HT1080 (cell line): ENCODE data around the gene TYROBP. TPM values are rescaled to one million over a fixed set of nuclear protein-coding genes. Genes with fewer than 3 reads are reported as not detected.
"Not testable (repeated sequence)": the region's sequence is repeated elsewhere in the genome, so short reads cannot be mapped to it uniquely, and the experiment has no call there.

Experiments
- DNase-seq: peaks from one replicate; pipeline ENCODE4 v3.0.0-alpha.2; 2015; ENCODE audit warnings: low read depth
- total RNA-seq: library from RNA; depleted of rRNA; stranded (reverse); fragments of >200 nt; shearing (Covaris generic); gene quantifications from 2 replicates; pipeline ENCODE4 v1.2.3, GENCODE V29; 2014

The TYROBP gene
- total RNA-seq, 1 experiment from 2014 or later: not detected

- DNase-seq: no peak
Measured at GRCh38 chr19:35932291-35932936, 24.3 kb upstream of the TYROBP start.

DNA sequence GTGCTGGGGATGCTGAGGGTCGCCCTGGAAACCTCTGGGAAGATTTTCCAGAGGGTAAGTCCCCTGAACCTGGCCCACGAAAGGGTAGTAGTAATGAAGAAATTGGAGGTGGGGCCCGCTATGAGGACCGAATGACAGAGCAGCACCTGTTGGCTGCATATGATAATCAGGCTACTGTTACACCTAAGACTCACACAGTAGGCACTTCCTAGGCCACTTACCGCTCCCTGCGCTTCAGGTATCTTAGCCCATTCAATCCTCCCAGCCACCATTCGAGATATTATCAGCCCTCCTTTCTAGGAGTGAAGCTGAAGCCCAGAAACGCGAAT is 23.7 kb upstream of the TYROBP start:
- DNase-seq: no peak

GRCh38 chr19:35931161-35931873 is 23.2 kb upstream of the TYROBP start:
- DNase-seq: peak; percentile 100

GRCh38 chr19:35929876-35930275 is 21.8 kb upstream of the TYROBP start:
- DNase-seq: no peak

GRCh38 chr19:35928507-35928906 is 20.4 kb upstream of the TYROBP start:
- DNase-seq: no peak

- DNase-seq: no peak
Measured at GRCh38 chr19:35925501-35925900, 17.4 kb upstream of the TYROBP start.

DNA sequence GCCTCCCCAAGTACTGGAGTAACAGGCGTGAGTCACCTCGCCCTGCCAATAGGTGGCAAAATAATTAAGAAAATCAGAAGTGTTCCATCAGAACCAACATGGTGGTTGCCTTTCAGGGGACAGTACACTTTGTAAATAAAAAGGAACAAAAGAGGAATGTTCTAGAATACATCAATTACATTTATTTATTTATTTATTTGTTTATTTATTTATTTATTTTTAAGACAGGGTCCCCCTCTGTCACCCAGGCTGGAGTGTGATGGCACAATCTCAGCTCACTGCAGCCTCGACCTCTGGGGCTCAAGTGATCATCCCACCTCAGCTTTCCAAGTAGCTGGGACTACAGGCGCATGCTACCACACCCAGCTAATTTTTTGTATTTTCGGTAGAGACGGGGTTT is 12.9 kb upstream of the TYROBP start:
- DNase-seq: no peak

- DNase-seq: no peak
Measured at GRCh38 chr19:35919306-35919705, 11.2 kb upstream of the TYROBP start.

GRCh38 chr19:35915443-35915842 is 7.3 kb upstream of the TYROBP start:
- DNase-seq: no peak

- DNase-seq: peak; percentile 10
Measured at GRCh38 chr19:35913589-35913988, 5.5 kb upstream of the TYROBP start.

DNA sequence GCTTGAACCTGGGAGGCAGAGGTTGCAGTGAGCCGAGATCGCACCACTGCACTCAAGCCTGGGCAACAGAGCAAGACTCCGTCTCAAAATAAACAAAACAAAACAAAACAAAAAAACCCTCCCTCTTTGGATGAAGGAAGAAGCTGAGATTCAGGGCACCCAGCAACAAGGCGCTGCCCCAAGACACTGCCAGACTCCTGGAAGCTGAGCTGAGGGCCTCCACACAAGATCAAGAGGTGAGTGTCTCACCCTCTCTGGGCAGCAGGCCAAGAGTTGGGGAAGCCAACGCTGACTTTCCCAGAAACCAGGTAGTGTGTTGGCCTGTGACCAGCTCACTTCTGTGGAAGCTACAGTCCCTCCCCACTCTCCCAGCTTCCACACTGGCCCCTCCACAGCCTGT is 3.7 kb upstream of the TYROBP start:
- DNase-seq: peak; percentile 33

GRCh38 chr19:35911173-35911572 is 3.1 kb upstream of the TYROBP start:
- DNase-seq: no peak

GRCh38 chr19:35910355-35910754 is 2.3 kb upstream of the TYROBP start:
- not testable (repeated sequence) for DNase-seq

- no peak for DNase-seq
Measured at GRCh38 chr19:35909684-35910035, 1.6 kb upstream of the TYROBP start.

DNA sequence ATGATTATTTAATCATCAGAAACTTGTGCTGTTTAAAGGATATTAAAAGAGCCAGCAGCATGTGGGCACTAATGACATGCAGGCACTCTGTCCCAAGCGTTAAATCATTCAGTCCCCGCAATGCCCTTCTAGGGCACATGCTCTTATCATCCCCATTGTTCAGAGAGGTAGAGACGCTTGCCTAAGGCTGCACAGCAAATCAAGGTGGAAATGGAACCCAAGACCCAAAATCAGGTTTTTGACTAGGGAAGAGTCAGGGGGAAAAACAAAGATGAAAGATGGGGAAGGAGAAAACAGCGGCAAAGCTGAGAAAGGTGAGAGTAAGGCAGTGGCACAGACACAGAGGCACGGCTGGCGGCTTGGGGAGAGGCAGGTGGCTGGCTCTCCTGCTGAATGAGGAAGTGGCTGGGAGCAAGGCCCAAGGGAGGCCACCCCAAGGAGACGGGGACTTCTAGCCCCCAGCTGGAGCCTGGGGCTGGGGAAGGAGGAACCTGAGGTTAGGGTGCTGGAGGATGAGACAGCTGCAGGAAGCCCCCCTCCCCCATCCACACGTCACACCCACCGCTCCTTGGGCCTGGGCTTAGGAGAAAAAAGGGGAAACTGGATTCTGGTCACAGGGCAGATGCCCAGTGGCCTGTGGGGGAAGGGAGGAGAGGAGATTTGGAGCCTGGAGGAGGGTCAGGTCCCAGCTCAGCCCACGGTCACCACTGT is 1.0 kb upstream of the TYROBP start:
- DNase-seq: no peak

DNA sequence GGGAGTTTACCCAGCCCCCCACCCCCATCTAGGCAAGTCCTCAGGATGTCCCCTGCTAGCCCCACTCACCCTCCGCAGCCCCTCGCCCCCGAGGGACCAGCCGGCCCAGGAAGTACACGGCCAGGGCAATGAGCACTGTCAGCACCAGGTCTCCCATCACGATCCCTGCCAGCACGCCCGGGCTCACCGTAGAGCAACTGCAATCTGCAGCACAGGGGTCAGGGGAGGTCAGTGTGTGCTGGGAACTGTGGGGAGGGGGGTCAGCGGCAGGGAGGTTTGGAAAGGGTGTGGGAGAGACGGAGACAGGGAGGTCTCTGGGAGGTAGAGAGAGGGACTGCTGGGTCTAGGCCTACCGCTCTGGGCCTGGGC is 734 bp downstream of the TYROBP start:
- DNase-seq: no peak

DNA sequence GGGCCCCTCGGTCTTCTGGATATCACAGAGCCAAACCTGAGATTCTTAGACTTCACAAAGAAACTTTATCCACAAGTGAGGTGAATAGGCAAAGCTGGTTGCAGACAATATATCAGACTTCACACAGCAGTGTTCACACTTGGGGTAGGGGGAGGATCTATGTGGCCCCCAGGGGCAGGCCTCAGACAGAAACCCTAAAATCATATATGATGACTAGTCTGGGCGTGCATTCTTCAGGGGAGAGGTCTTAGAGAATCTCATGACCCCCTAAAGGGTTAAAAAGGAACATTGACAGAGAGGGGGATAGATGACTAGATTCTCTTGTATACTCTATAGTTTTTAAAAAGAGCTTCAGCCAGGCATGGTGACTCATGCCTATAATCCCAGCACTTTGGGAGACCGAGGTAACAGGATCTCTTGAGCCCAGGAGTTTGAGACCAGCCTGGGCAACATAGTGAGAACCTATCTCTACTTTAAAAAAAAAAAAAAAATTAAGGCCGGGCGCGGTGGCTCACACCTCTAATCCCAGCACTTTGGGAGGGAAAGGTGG is 2.8 kb downstream of the TYROBP start:
- peak; percentile 31 for DNase-seq

DNA sequence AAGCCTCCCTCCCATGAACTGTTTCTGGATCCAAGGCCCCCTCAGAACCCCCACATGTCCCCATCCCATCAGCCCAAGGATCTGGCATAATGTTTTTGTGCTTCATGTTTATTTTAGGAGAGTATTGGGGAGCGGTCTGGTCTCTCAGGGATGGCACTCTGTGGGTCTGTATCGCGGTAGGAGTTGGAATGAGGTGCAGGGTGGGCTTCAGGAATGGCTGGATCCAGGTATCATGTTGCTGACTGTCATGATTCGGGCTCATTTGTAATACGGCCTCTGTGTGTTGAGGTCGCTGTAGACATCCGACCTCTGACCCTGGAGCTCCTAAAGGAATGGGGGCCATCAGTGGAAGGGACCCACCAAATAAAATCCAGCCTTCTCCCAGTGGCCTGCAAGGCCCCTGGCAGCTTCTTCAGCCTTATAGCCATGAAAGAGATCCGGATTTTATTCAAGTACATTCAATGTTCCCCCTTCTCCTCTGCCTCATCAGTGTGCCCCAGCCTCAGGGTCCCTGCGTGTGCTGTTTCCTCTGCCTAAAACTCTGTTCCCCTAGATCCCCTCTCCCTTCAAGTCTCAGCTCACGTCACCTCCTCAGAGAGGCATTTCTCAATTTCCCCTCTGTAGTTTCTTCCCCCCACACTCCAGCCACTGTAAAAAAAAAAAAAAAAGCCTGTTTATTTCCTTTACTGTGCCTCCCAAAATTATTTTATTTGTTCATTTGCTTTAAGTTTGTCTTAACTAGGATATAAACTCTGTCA is 3.6 kb downstream of the TYROBP start:
- no peak for DNase-seq

GRCh38 chr19:35903550-35904179 is 4.4 kb downstream of the TYROBP start:
- peak; percentile 77 for DNase-seq

DNA sequence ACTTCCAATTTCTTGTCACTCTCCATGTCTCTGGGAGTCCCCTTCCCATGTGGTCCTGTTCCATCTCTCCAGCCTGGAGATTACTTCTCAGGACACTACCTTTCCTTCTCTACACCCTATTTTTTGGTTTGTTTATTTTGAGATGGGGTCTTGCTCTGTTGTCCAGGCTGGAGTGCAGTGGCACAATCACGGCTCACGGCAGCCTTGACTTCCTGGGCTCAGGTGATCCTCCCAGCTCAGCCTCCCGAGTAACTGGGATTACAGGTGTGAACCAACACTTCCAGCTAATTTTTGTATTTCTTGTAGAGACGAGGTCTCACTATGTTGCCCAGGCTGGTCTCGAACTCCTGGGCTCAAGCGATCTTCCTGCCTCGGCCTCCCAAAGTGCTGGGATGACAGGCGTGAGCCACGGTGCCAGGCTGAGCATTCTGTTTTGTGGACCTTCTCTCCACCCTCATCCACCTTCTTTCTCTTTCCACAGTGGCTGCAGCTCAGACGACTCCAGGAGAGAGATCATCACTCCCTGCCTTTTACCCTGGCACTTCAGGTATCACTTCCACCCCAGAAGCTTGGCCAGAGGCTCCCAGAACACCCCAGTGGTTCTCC is 5.1 kb downstream of the TYROBP start:
- DNase-seq: no peak
